ENCODE measurements around the gene GPR152.
"Not testable (repeated sequence)": the region's sequence is repeated elsewhere in the genome, so short reads cannot be mapped to it uniquely, and the experiment has no call there.

The GPR152 gene

GRCh38 chr11:67466367-67466766 is 13.8 kb upstream of the GPR152 start:
- DNase-seq (ENCODE audit: low read depth) = no peak

GRCh38 chr11:67465530-67465929 is 13.0 kb upstream of the GPR152 start:
- DNase-seq (ENCODE audit: low read depth) = not testable (repeated sequence)

GRCh38 chr11:67465189-67465510 is 12.6 kb upstream of the GPR152 start:
- no peak for DNase-seq (ENCODE audit: low read depth)

- no peak for DNase-seq (ENCODE audit: low read depth)
Measured at GRCh38 chr11:67464411-67465188, 12.1 kb upstream of the GPR152 start.

GRCh38 chr11:67463680-67464410 is 11.3 kb upstream of the GPR152 start:
- DNase-seq (ENCODE audit: low read depth) = no peak

GRCh38 chr11:67463186-67463585 is 10.7 kb upstream of the GPR152 start:
- DNase-seq (ENCODE audit: low read depth) = no peak

- DNase-seq (ENCODE audit: low read depth) = no peak
Measured at GRCh38 chr11:67458266-67458665, 5.7 kb upstream of the GPR152 start.

GRCh38 chr11:67457453-67457852 is 4.9 kb upstream of the GPR152 start:
- DNase-seq (ENCODE audit: low read depth) = no peak

- DNase-seq (ENCODE audit: low read depth) = no peak
Measured at GRCh38 chr11:67456068-67456705, 3.7 kb upstream of the GPR152 start.

GRCh38 chr11:67455054-67455453 is 2.5 kb upstream of the GPR152 start, which contains the start of gene CABP4:
Gene CABP4 (plus strand): TSS chr11:67455354. CDS start chr11:67455424, 70 bp downstream.
- DNase-seq (ENCODE audit: low read depth) = no peak

GRCh38 chr11:67453816-67454732 is 1.5 kb upstream of the GPR152 start:
- no peak for DNase-seq (ENCODE audit: low read depth)

- no peak for DNase-seq (ENCODE audit: low read depth)
Measured at GRCh38 chr11:67451658-67451976, 912 bp downstream of the GPR152 start.

GRCh38 chr11:67450796-67451657 is 1.5 kb downstream of the GPR152 start:
- no peak for DNase-seq (ENCODE audit: low read depth)

GRCh38 chr11:67449116-67449844 is 3.2 kb downstream of the GPR152 start:
- no peak for DNase-seq (ENCODE audit: low read depth)

- DNase-seq (ENCODE audit: low read depth) = no peak
Measured at GRCh38 chr11:67448220-67448609, 4.3 kb downstream of the GPR152 start.

- no peak for DNase-seq (ENCODE audit: low read depth)
Measured at GRCh38 chr11:67445515-67445914, 7.0 kb downstream of the GPR152 start.

GRCh38 chr11:67442504-67443404 is 9.8 kb downstream of the GPR152 start:
- no peak for DNase-seq (ENCODE audit: low read depth)

GRCh38 chr11:67441731-67442351 is 10.7 kb downstream of the GPR152 start:
- DNase-seq (ENCODE audit: low read depth) = no peak

- DNase-seq (ENCODE audit: low read depth) = no peak
Measured at GRCh38 chr11:67441098-67441563, 11.4 kb downstream of the GPR152 start.
